ENCODE measurements around the gene AKIRIN1. TPM values are rescaled to one million over a fixed set of nuclear protein-coding genes. Genes with fewer than 3 reads are reported as not detected.

AKIRIN1 gene
- total RNA-seq, 1 donor from 2014 or later: 68.6 TPM

Other genes with a start within 250 kb of the AKIRIN1 start
- gene RRAGC, start 131.5 kb upstream of the AKIRIN1 start, total RNA-seq: 13.3 and 14.2 TPM in 2 replicates
- 31.7 and 34.9 TPM in 2 replicates for gene MYCBP, start 117.9 kb upstream of the AKIRIN1 start, total RNA-seq
- gene GJA9, start 109.7 kb upstream of the AKIRIN1 start, total RNA-seq: not detected in 2 replicates
- gene RHBDL2, start 49.4 kb upstream of the AKIRIN1 start, total RNA-seq: not detected in 2 replicates
- gene NDUFS5, start 35.1 kb downstream of the AKIRIN1 start, total RNA-seq: 173 and 188 TPM in 2 replicates
- 210 and 212 TPM in 2 replicates for gene MACF1, start 213.4 kb downstream of the AKIRIN1 start, total RNA-seq